Trophoblast cell (in vitro differentiated cells and primary cell): ENCODE measurements around the gene CD48.

Experiments used
- DNase-seq, 2 donors: peaks; one replicate each; pipeline ENCODE4 v3.0.0-alpha.2; 2016
- H2AFZ ChIP-seq: 2 replicates; pipeline ENCODE4 v1.6.1; 2013; ENCODE audit warnings: low read length, moderate library complexity, mild to moderate bottlenecking; ENCODE audit not compliant: insufficient read depth, poor library complexity
- H2AK5ac ChIP-seq: 2 replicates; pipeline ENCODE4 v1.6.1; 2013; ENCODE audit warnings: mild to moderate bottlenecking, low read length
- H2BK120ac ChIP-seq: 2 replicates; pipeline ENCODE4 v1.6.1; 2013; ENCODE audit warnings: low read length, mild to moderate bottlenecking, moderate library complexity; ENCODE audit not compliant: insufficient read depth, poor library complexity
- H2BK12ac ChIP-seq: 2 replicates; pipeline ENCODE4 v1.6.1; 2013; ENCODE audit warnings: mild to moderate bottlenecking, low read length, moderate library complexity
- H2BK5ac ChIP-seq: 2 replicates; pipeline ENCODE4 v1.6.1; 2013; ENCODE audit warnings: low read length, low read depth, moderate library complexity, mild to moderate bottlenecking; ENCODE audit not compliant: poor library complexity
- H3K14ac ChIP-seq: 2 replicates; pipeline ENCODE4 v1.6.1; 2013; ENCODE audit warnings: mild to moderate bottlenecking, low read length
- H3K18ac ChIP-seq: 2 replicates; pipeline ENCODE4 v1.6.1; 2013; ENCODE audit warnings: mild to moderate bottlenecking, low read length
- H3K23ac ChIP-seq: 2 replicates; pipeline ENCODE4 v1.6.1; 2013; ENCODE audit warnings: low read length
- H3K27ac ChIP-seq: 2 replicates; pipeline ENCODE4 v1.5.1; 2013; ENCODE audit warnings: low read depth, mild to moderate bottlenecking, inconsistent platforms, low read length, moderate library complexity
- H3K27me3 ChIP-seq: 2 replicates; pipeline ENCODE4 v1.6.1; 2013; ENCODE audit warnings: inconsistent platforms, mild to moderate bottlenecking, low read length, moderate library complexity; ENCODE audit not compliant: insufficient read depth
- H3K36me3 ChIP-seq, 2 experiments: 1 replicate in 1 of 2; 2 replicates in 1 of 2; pipeline ENCODE4 v1.6.1; 2013; ENCODE audit warnings: low read length in 2 of 2, mild to moderate bottlenecking in 2 of 2, moderate library complexity in 1 of 2; ENCODE audit not compliant: insufficient read depth in 2 of 2, control insufficient read depth in 1 of 2
- H3K4ac ChIP-seq: 2 replicates; pipeline ENCODE4 v1.6.1; 2013; ENCODE audit warnings: low read depth, mild to moderate bottlenecking, low read length, moderate library complexity
- H3K4me1 ChIP-seq, 2 experiments: 1 replicate in 1 of 2; 2 replicates in 1 of 2; pipeline ENCODE4 v1.6.1; 2013; ENCODE audit warnings: low read length in 2 of 2, mild to moderate bottlenecking in 2 of 2, moderate library complexity in 1 of 2; ENCODE audit not compliant: insufficient read depth in 2 of 2, control insufficient read depth in 1 of 2
- H3K4me2 ChIP-seq: 2 replicates; pipeline ENCODE4 v1.6.1; 2013; ENCODE audit warnings: inconsistent platforms, mild to moderate bottlenecking, low read length, moderate library complexity
- H3K4me3 ChIP-seq: 2 replicates; pipeline ENCODE4 v1.5.1; 2013; ENCODE audit warnings: mild to moderate bottlenecking, low read depth, low read length, inconsistent platforms
- H3K79me1 ChIP-seq: one replicate; pipeline ENCODE4 v1.6.1; 2013; ENCODE audit warnings: low read length
- H3K79me2 ChIP-seq: 2 replicates; pipeline ENCODE4 v1.6.1; 2013; ENCODE audit warnings: low read length, mild to moderate bottlenecking; ENCODE audit not compliant: control insufficient read depth, insufficient read depth, poor library complexity
- H3K9ac ChIP-seq: 2 replicates; pipeline ENCODE4 v1.6.1; 2013; ENCODE audit warnings: mild to moderate bottlenecking, low read length
- H3K9me3 ChIP-seq: 2 replicates; pipeline ENCODE4 v1.6.1; 2013; ENCODE audit warnings: low read depth, mild to moderate bottlenecking, control low read depth, inconsistent platforms, low read length; ENCODE audit not compliant: insufficient read depth
- H4K12ac ChIP-seq: 2 replicates; pipeline ENCODE4 v1.6.1; 2013; ENCODE audit warnings: low read depth, mild to moderate bottlenecking, low read length, moderate library complexity
- H4K8ac ChIP-seq: 2 replicates; pipeline ENCODE4 v1.6.1; 2013; ENCODE audit warnings: low read depth, mild to moderate bottlenecking, low read length, moderate library complexity
- H4K91ac ChIP-seq: one replicate; pipeline ENCODE4 v1.6.1; 2013; ENCODE audit warnings: low read depth, mild to moderate bottlenecking, low read length, moderate library complexity
- WGBS: extraction: QIAGEN DNeasy Blood & Tissue Kit; methylation state at CpG from one replicate; pipeline ENCODE4 v1.1.7; 2013; ENCODE audit warnings: missing lambda C conversion rate; ENCODE audit not compliant: insufficient read length, insufficient coverage; ENCODE audit errors: extremely low coverage; 5-methylcytosine and 5-hydroxymethylcytosine counted together

Gene CD48

GRCh38 chr1:160741612-160742348 lies 30.2 kb upstream of the CD48 start:
- H3K27me3 ChIP-seq = no peaks in the 10 kb centered on the region
- H2BK5ac ChIP-seq = no peak overlapping the region

GRCh38 chr1:160741092-160741501 lies 29.5 kb upstream of the CD48 start:
- Histone ChIP-seq H2BK5ac (no peak overlapping the region), H3K27ac (no peak overlapping the region), H3K79me2 (no peaks in the 10 kb centered on the region), H2AK5ac (no peak overlapping the region), H2BK12ac (no peak overlapping the region), H2AFZ (no peak overlapping the region), H3K4me2 (no peak overlapping the region), H3K36me3 (no peaks in the 10 kb centered on the region), H4K12ac (no peak overlapping the region), H3K14ac (no peak overlapping the region), H3K9ac (no peak overlapping the region), H4K8ac (no peak overlapping the region), H3K4me1 (no peaks in the 10 kb centered on the region), H3K4me3 (no peak overlapping the region), H4K91ac (no peak overlapping the region), H3K18ac (no peak overlapping the region), H3K4ac (no peak overlapping the region), H3K9me3 (no peaks in the 10 kb centered on the region), H2BK120ac (no peak overlapping the region), H3K27me3 (no peaks in the 10 kb centered on the region), H3K23ac (no peak overlapping the region), H3K79me1 (no peaks in the 10 kb centered on the region)
- DNase-seq = no peak
- WGBS = no CpG with 5 or more reads among the region's 4 CpGs

More at GRCh38 chr1:160741612-160742348, 30.2 kb upstream of the CD48 start:
- Histone ChIP-seq H3K36me3 (no peaks in the 10 kb centered on the region), H3K4ac (no peak overlapping the region), H4K12ac (no peak overlapping the region), H2AFZ (no peak overlapping the region), H3K14ac (no peak overlapping the region), H3K18ac (no peak overlapping the region), H3K9me3 (no peaks in the 10 kb centered on the region), H3K27ac (no peak overlapping the region), H3K23ac (no peak overlapping the region), H3K4me1 (no peaks in the 10 kb centered on the region), H3K79me1 (no peaks in the 10 kb centered on the region), H2BK12ac (no peak overlapping the region), H2BK120ac (no peak overlapping the region), H4K91ac (no peak overlapping the region), H2AK5ac (no peak overlapping the region), H3K9ac (no peak overlapping the region), H3K4me3 (no peak overlapping the region), H3K4me2 (no peak overlapping the region), H4K8ac (no peak overlapping the region), H3K79me2 (no peaks in the 10 kb centered on the region)
- no CpG with 5 or more reads among the region's 5 CpGs for WGBS
- no peak for DNase-seq

GRCh38 chr1:160740133-160740688 lies 28.6 kb upstream of the CD48 start:
- H3K4me1 ChIP-seq = no peaks in the 10 kb centered on the region
- no peak overlapping the region for H2AFZ ChIP-seq
- no peaks in the 10 kb centered on the region for H3K79me1 ChIP-seq

GRCh38 chr1:160739098-160739511 lies 27.5 kb upstream of the CD48 start, which contains the start of gene SLAMF7:
Gene SLAMF7 (plus strand): TSS chr1:160739247. CDS start chr1:160739302, 55 bp downstream.
- DNase-seq = peak in 1 of 2 donors; percentile 36
- no peaks in the 10 kb centered on the region for H3K79me1 ChIP-seq
- no peak within 1 kb of the TSS for H3K18ac ChIP-seq
- no peak within 1 kb of the TSS for H3K4ac ChIP-seq
- H3K4me3 ChIP-seq = no peak within 1 kb of the TSS
- no peaks in the 10 kb centered on the region for H3K36me3 ChIP-seq
- H3K27ac ChIP-seq = no peak within 1 kb of the TSS
- no peaks in the 10 kb centered on the region for H3K27me3 ChIP-seq
- H4K8ac ChIP-seq = no peak within 1 kb of the TSS
- no peak within 1 kb of the TSS for H2BK12ac ChIP-seq
- no peak within 1 kb of the TSS for H4K91ac ChIP-seq
- H2AFZ ChIP-seq = no peak within 1 kb of the TSS
- no peak within 1 kb of the TSS for H3K23ac ChIP-seq
- H2BK5ac ChIP-seq = no peak within 1 kb of the TSS
- WGBS = no CpG with 5 or more reads among the region's 5 CpGs
- H3K9ac ChIP-seq = no peak within 1 kb of the TSS
- no peak within 1 kb of the TSS for H3K14ac ChIP-seq
- H3K79me2 ChIP-seq = no peaks in the 10 kb centered on the region
- no peak within 1 kb of the TSS for H2AK5ac ChIP-seq
- no peaks in the 10 kb centered on the region for H3K4me1 ChIP-seq
- no peak within 1 kb of the TSS for H2BK120ac ChIP-seq
- no peak within 1 kb of the TSS for H3K4me2 ChIP-seq
- no peaks in the 10 kb centered on the region for H3K9me3 ChIP-seq
- no peak within 1 kb of the TSS for H4K12ac ChIP-seq

More at GRCh38 chr1:160740133-160740688, 28.6 kb upstream of the CD48 start:
- H2BK12ac ChIP-seq = no peak overlapping the region
- no peak overlapping the region for H3K23ac ChIP-seq
- no peaks in the 10 kb centered on the region for H3K27me3 ChIP-seq
- no peak overlapping the region for H3K27ac ChIP-seq
- no peak overlapping the region for H2AK5ac ChIP-seq
- H4K12ac ChIP-seq = no peak overlapping the region
- no peak overlapping the region for H3K9ac ChIP-seq
- H3K9me3 ChIP-seq = no peaks in the 10 kb centered on the region
- H3K36me3 ChIP-seq = no peaks in the 10 kb centered on the region
- no peak overlapping the region for H4K8ac ChIP-seq
- H3K18ac ChIP-seq = no peak overlapping the region
- no peak overlapping the region for H2BK120ac ChIP-seq
- H3K4me2 ChIP-seq = no peak overlapping the region
- no CpG with 5 or more reads among the region's 5 CpGs for WGBS
- no peak overlapping the region for H2BK5ac ChIP-seq
- no peak overlapping the region for H3K14ac ChIP-seq
- no peak overlapping the region for H3K4ac ChIP-seq
- no peak for DNase-seq
- H3K79me2 ChIP-seq = no peaks in the 10 kb centered on the region
- no peak overlapping the region for H3K4me3 ChIP-seq
- H4K91ac ChIP-seq = no peak overlapping the region
